ENCODE results near the gene NT5DC3.

- TF ChIP-seq GATA3 (IDR thresholded peaks at IDR 0.05; ENCODE audit: low read depth, low read length) (no peak), GATA2 (IDR thresholded peaks at IDR 0.05; ENCODE audit: low read depth, low read length) (no peak)
These were observed 103.2 kb downstream of the NT5DC3 start for GRCh38 chr12:103737881-103738280.
